HL-60/S4 treated with retinoic acid at 250 ng/mL for 4 days and 3 days (cell line): ENCODE results near the gene TMEM117.
"Not testable (repeated sequence)": the region's sequence is repeated elsewhere in the genome, so short reads cannot be mapped to it uniquely, and the experiment has no call there.

ENCODE experiments used
- in situ Hi-C: fragments of 300-500 bp; cut with MboI; formaldehyde crosslinking; loops from 2 replicates; pipeline ENCODE4 v1.7.0; 2022; ENCODE audit warnings: low sequenced_read_pairs

TMEM117 gene

DNA sequence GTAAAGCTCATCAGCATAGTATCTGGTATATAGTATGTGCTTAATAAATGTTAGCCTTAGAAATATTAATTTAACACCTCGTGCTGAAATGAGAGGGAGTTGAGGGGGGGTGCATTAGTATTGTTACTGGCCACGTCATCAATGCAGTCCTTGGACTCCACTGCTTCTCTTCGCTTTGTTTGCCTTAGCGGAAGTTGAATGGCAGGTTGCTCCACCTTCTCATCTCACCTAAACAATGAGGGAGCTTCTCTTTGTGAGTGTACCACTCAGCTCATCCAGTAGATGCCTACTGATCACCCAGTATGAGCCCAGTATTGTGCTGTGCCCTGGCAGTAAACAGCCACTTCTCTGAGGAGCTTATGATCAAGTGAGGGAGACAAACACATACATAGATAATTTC is 4.5 kb downstream of the TMEM117 start:
- in situ Hi-C loops, result no loop called here

DNA sequence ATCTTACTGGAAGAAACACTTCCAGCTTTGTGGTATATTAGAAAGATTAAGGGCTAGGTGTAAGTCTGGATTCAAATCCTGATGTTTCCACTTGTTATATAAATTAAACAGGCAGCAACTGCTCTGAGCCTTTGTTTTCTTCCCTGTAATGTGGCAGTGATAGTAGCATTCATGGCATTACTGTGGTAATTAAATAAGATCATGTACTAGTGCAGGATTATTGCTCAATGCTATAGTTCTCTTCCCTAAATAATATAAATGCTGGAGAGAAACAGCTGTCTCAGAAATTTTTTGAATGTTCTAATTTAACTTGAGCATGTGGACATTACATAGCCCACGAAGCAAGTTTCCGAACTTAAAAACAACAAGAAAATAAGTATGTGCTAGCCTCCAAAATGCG is 5.4 kb downstream of the TMEM117 start:
- in situ Hi-C loops, result no loop called here

DNA sequence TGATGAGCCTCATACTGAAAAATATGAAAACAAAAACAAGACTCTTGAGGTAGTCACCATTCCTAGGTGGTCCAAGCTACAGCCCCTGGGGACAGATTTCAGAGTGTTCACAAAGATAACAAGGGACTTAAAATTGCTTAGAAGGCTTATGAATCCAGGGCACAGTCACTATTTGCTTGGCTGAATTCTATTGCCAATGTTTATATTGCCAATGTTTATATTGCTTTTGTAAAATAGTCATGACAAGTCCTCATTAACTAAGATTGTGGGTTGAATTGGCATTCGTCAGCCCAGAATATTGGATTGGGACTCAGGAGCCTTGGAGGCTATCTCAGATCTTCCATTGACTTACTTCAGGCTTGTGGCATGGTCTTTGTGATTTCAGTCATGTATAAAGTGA is 6.4 kb downstream of the TMEM117 start:
- in situ Hi-C loops, result no loop called here

DNA sequence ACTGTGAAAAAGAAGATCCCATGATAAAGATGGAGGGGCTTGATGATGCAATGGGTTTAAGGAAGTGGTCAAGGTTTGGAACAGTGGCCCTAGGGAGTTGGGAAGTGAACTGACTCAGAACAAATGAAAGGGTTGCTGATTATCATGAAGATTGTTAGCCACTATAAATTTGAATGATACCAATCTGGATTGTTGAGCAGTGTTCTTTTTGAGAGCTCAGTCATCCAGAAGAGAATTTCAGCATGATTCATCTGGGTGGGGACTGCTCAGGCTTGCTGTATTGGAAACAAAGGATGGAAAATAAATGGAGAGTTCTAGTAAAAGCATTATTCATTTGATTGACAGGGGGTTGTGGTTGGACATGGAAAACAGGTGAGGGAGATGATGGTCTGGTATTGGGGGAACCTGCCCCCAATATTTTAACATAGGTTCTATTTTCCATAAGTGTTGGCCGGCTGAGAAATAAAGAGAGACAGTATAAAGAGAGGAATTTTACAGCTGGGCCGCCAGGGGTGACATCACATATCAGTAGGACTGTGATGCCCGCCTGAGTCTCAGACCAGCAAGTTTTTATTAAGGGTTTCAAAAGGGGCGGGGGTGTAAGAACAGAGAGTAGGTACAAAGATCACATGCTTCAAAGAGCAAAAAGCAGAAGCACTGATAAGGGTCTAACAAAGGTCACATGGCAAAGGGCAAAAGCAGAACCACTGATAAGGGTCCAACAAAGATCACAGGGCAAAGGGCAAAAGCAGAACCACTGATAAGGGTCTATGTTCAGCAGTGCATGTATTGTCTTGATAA is 11.7 kb downstream of the TMEM117 start:
- in situ Hi-C loops, result not testable (repeated sequence)

DNA sequence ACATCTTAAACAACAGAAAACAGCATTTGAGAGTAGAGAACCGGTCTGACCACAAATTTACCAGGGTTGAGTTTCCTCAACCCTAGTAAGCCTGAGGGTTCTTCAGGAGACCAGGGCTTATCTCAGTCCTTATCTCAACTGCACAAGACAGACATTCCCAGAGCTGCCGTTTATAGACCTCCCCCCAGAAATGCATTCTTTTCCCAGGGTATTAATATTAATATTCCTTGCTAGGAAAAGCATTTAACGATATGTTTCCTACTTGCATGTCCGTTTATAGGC is 12.3 kb downstream of the TMEM117 start:
- in situ Hi-C loops, result no loop called here

DNA sequence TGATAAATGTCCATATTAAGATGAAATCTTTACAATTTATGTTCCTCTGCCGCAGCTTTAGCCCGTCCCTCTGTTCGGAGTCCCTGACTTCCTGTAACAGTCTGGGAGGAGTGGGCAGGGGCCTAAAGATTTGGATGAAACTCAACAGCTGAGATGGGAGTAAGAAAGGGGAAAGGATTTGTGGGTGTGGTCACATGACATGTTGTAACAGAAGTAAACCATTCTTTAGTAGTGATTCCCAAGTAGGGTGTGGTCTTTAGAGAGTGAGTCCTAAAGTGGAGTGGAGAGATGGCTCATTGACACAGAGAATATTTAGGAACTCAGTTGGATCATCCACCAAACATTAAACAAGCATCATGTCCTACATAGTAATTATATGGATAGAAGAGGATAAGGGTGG is 12.9 kb downstream of the TMEM117 start:
- in situ Hi-C loops, result no loop called here

DNA sequence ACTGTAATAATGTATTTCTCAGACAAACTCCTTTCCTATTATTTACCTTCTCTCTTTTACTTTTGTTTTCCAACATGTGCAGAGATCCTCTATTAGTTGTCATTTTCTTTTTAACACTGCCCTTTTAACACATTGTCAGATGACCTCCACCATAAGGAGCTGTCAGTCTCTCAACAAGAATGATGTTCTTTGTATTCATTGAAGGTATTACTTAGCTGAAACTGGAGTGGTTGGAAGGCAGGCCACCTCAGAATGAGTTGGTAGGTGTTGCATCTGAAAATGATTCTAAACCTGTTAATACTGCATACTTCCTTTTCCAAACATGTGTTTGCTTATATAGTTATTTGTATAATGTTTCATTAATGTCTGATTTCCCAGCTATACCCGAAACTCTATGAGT is 16.9 kb downstream of the TMEM117 start:
- in situ Hi-C loops, result no loop called here

DNA sequence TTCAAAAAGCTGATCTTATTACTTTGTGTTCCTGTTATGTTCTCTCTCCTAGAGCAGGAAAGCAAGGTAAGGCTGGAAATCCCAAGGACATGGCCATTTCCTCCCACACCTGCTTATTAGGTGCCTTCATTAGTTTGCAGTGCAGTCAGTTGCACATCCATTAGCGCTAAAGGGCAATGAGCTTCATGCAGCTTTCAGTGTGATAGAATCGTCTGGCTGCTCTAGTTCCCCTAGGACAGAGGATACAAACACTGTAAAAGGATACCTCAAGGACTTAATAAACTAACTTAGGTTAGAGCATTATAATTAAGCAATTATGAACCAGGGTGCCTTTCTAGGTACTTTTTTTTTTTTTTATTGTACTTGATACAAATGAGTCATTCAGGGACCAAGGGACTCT is 21.1 kb downstream of the TMEM117 start:
- in situ Hi-C loops, result no loop called here

DNA sequence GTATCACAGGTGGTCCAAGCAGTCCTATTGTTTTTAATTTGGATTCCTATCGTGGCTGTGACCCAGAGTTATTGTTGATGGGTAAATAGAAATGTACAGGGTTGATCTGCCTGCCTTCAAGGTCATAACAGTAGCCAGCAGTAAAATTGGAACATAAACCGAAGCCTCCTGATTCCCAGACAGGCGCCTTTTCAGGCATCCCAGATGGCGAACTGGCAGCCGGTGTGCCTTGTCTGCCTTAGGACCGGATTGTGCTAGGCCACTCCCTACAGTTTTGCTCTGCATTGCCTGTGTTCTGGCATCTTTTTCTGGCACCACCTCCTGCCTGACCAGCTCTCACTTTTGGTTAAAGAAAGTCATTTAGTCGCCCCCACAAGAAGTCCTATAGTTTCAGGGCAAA is 22.2 kb downstream of the TMEM117 start:
- in situ Hi-C loops, result no loop called here

DNA sequence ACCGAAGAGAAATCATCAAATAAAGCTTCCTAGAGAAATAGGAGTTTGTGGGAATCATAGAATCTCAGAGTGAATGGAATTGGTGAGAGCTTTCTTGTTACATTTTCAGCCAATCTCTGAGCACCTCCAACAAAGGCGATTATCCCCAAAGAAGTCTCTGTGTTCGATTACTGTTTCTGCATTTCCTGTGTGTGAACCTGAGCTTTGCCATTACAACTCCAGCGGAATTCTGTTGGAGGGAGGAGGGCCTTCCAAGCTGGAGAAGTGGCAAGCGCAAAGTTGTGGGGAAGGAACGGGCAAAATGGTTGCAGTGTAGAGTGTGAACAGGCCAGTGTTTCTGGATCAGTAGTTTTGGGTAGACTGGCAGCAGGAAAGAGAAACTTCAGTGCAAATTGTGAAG is 23.1 kb downstream of the TMEM117 start:
- in situ Hi-C loops, result no loop called here

DNA sequence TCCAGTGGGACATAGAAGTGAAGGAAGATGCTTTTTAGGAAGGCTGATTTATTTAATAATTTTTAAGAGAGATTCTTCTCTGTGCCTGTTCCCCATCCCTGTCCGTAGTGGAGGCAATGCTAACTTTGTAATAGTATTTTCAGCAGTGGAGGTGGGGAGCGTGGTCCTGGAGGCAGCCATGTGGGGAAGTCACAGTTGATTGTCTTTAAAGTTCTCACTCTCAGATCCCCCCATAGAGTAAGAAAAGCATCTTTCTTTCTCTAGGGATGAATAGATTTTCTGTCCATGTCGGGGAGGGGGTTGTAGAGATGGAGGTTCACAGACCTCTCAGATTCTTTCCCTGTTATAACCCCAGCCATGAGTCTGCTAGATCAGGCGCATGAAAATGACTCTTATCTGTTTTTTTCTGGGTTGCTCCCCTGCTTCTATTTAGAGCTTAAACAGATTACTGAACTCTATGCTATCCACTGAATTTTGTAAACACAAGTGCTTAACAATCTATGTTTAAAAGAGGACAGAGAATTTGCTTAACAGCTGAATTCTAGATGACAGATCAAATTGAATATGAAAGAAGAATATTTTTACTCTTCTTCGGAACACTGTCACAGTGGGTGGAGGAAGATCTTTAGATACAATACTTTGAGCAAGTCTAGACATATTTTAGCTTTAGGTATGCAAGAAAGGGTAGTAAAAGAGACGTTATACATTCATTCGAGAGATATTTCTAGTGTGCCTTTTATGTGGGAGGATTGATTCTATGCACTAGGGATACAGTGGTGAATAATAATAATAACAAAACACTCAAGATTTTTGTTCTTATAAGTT is 25.3 kb downstream of the TMEM117 start:
- in situ Hi-C loops, result no loop called here

DNA sequence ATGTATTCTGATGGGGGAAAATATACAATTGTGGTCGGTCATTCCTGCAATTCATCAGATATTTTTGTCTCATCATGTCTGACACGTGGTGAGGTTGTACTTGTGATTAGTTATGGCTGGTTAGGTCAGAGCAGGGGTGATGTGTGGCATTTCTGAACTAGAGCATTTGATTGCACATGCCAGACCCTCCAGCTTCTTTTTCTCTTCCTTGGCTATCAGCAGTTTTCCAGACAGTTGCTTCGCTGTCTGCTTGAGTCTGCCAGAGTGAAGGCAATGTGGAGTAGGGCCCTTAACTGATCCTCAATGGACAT is 25.9 kb downstream of the TMEM117 start:
- in situ Hi-C loops, result no loop called here

DNA sequence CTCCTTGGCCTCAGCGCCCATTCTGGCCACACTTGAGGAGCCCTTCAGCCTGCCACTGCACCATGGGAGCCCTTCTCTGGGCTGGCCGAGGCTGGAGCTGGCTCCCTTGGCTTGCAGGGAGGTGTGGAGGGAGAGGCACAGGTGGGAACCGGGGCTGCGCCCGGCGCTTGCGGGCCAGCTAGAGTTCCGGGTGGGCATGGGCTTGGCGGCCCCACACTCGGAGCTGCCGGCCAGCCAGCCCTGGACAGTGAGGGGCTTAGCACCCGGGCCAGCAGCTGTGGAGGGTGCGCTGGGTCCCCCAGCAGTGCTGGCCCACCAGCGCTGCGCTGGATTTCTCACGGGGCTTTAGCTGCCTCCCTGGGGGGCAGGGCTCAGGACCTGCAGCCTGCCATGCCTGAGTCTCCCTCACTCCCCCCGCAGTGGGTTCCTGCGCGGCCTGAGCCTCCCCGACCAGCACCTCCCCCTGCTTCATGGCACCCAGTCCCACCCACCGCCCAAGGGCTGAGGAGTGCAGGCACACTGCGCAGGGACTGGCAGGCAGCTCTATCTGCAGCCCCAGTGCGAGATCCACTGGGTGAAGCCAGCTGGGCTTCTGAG is 28.0 kb downstream of the TMEM117 start:
- in situ Hi-C loops, result no loop called here

DNA sequence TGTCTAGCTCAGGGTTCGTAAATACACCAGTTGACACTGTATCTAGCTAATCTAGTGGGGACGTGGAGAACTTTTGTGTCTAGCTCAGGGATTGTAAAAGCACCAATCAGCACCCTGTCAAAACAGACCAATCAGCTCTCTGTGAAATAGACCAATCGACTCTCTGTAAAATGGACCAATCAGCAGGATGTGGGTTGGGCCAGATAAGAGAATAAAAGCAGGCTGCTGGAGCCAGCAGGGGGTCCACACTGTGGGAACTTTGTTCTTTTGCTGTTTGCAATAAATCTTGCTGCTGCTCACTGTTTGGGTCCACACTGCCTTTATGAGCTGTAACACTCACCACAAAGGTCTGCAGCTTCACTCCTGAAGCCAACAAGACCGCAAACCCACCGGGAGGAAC is 28.7 kb downstream of the TMEM117 start:
- in situ Hi-C loops, result not testable (repeated sequence)

DNA sequence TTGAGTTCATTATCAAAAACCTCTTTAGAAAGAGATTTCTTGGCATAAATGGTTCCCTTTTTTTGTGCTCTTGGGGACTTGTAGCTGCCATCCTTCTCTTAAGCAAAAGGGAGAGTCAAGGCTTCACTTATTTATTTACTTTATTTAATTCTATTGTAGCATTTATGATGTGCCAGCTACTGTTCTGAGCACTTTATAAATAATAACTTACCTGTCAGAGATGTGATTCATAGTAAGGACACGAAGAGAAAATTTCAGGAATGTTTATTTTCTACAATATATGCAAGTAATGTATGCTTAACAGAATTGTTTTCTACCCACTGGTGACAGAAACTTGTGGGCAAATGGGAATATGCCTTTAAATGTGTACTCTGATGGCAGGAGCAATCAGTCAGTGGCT is 33.3 kb downstream of the TMEM117 start:
- in situ Hi-C loops, result no loop called here

DNA sequence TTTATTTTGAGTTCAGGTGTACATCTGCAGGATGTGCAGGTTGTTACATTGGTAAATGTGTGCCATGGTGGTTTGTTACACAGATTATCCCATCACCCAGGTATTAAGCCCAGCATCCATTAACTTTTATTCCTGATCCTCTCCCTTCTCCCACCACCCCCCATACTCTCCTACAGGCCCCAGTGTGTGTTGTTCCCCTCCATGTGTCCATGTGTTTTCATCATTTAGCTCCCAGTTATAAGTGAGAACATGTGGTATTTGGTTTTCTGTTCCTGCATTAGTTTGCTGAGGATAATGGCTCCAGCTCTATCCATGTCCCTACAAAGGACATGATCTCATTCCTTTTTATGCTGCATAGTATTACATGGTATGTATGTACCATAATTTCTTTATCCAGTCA is 33.9 kb downstream of the TMEM117 start:
- in situ Hi-C loops, result not testable (repeated sequence)

DNA sequence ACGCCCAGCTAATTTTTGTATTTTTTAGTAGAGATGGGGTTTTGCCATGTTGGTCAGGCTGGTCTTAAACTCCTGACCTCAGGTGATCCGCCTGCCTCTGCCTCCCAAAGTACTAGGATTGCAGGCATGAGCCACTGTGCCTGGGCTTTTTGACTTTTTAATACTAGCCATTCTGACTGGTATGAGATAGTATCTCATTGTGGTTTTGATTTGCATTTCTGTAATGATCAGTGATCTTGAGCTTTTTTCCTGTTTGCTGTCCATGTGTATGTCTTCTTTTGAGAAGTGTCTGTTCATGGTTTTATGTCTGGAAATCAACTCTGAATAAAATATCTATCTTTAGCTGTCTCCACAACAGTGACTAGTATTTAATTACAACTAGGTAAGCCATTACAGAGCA is 35.4 kb downstream of the TMEM117 start:
- in situ Hi-C loops, result not testable (repeated sequence)

DNA sequence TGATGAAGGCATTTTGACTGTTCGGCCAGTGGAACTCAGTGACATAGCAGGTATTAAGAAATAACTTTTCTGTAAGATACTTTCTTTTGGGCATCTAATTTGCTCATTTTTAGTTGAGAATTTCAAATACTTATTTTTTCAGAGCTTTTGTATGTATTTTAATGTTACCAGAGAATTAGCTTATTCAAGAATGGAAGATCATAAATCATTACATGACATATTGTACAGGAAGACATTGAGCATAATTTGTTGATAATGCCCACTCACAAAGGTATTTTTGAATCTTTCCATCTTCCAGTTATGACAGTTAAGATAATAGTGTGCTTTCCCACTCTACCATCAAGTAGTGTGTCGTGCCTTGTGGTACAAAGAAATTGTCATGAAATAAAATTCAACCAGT is 36.5 kb downstream of the TMEM117 start:
- in situ Hi-C loops, result no loop called here

DNA sequence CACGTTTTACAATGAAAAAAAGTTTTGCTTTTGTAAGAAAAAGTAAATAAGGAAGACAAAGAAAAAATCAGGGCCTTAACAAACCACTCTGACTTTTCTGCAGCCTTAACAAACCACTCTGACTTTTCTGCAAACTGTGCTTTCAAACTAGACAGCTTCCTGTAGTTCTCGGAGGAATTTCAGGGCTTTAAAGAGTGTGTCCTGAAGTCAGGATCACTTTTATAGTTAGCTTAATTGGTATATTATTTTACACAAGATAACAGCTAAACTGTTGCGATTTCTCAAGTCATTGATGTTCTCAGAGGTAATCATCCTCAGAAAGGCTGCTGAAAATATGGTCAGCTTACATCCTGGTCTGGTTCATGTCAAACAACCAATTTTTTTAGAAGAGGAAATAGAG is 42.2 kb downstream of the TMEM117 start:
- in situ Hi-C loops, result loop anchor here (25.0 kb wide), 1 partner anchor 441 kb away; no protein-coding TSS in a partner anchor

DNA sequence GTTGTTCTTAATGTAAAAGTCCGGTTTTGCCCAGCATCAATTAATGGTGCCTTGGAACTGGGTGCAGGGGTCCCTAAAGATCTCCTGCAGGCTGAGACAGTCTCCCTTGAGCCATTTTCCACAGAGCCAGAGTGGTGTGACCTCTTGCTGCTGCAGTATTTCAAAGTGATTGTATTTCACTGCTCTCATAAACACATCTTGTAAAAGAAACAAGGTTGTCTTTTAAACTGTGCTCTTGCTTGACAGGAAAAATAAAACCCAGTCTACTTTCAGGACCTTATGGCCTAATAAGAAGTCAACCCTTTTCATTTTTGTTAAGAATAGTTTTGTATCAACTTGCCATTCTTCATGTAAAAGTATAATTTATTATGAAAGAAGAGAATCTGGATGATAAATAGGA is 44.7 kb downstream of the TMEM117 start:
- in situ Hi-C loops, result loop anchor here (25.0 kb wide), 1 partner anchor 443 kb away; no protein-coding TSS in a partner anchor

DNA sequence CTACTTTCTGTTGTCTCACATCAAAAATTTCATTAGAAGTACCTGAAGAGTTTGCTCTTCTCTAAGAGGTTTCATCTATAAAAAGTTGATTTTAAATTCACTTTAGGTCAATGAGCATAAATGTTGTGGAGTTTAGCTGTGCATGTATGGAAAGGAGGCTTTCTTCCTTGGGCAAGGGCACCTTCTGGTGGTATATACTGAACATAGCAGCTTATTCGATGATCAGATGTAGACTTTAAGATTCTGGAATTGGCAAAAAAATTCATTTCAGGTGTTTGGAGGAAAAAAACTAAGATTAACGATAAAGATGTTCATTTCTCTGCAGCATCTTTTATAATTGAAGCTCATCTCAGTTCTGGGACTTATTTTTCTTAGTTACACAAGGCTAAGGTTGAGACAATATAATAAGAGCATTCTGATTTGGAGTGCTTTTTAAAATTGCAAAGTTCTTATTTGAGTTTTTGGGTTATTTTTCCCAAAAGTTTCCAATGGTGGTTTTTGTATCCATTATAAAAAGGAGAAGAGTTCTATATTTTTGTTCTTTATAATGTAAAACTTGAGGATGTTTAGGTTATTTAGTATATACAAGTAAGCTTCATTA is 46.8 kb downstream of the TMEM117 start:
- in situ Hi-C loops, result loop anchor here (25.0 kb wide), 1 partner anchor 445 kb away; no protein-coding TSS in a partner anchor

DNA sequence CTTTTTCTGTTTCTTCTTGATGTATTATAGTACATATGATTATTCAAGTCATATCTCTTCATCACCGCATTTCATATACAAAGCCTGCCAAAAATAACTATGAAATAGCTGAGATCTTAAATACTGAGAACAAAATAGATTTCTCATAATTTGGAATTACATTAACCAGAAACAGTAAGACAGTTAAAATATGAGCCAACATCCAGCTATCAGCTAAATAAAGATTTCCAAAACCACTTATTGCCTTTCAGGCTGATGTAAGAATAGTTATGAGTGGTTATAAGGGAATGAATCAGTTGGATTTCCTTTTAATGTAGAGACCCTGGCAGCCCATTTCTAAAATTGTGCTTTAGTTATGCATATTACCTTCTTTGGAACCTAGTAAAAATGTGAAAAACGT is 47.4 kb downstream of the TMEM117 start:
- in situ Hi-C loops, result loop anchor here (25.0 kb wide), 1 partner anchor 446 kb away; no protein-coding TSS in a partner anchor
